Head of caudate nucleus (tissue), 42 donors: Measurements from ENCODE around the gene SGO1.
"Not testable (repeated sequence)": the region's sequence is repeated elsewhere in the genome, so short reads cannot be mapped to it uniquely, and the experiment has no call there.

ENCODE experiments used
- DNase-seq, 42 donors: peaks; one replicate each; pipeline versions ENCODE4 v3.0.0 to v3.0.0-alpha.2; 2020 to 2021; ENCODE audit warnings: mixed read lengths in 7 of 42
- intact Hi-C: fragments of 100-400 bp; cut with DNase I; formaldehyde crosslinking; loops from one replicate; pipeline ENCODE4 v1.15.0; 2022

The SGO1 gene

DNA sequence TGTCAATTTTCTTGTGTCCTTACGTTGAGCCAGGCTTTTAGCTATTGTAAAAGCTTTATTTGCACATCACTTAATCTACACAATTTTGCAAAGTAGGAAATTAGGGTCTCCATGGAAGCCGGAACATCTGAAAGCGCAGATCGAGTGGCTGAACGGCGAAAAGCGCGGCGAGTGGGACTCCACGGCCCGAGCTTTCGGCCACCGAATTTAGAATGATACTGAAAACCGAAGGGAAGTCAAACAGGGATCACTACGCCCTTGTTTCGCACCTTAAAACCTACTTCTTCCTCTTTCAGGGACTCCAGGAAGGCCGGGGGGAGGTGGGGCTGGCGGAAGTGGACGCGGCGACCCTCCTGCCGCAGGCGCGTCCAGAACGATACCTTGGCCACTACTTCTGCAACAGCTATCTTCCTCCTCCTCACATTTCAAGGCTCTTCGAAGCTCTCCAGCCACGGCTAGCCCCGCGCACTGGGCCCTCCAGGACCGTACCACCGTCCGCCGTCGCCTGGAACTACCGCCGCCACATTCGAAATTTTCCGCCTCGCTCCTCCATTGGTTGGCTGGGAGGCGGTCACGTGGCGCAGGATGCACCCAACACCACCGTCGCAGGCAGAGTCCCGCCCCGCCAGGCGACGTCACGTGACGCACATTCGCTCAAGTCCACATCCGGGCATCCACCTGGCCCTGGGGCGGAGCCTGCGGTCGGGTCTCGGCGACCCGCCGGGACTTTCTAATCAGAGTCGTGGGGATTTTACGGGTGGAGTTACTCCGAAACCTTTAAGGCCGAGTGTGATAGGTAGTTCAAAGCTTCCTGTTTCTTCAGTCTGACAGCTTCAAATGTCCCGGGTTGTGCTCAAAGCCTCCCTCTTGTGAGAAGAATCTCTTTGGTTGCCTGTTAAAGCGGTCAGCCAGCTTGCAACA, at the start of gene SGO1:
TSS of gene SGO1 (minus strand) at position 528 of the 921 bp plus-strand sequence. CDS start 2,179 bp downstream, outside the sequence.
- DNase-seq = peak; percentile 97 to 100 (median 99)

DNA sequence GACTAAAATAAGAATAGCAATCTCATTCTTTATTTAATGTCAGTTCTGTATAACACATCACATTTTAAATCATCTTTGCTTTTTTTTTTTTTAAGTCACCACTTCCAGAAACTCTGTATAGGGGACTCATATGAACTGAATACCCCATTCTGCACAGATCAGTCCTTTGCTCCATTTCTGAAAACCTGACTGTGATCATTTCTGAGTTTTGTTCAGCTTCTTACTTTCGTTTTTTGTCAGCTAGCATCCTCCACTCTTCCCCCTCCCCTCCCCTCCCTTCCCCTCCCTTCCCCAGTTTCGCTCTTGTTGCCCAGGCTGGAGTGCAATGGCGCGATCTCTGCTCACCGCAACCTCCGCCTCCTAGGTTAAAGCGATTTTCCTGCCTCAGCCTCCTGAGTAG, 49.8 kb upstream of the SGO1 start:
- no peak for DNase-seq
- intact Hi-C loops = no loop called here

More for the DNA sequence above, at the start of gene SGO1:
- intact Hi-C loops = loop anchor here (5.0 to 10.0 kb wide), 2 partner anchors 141 to 234 kb away; partner anchors contain the start of gene KAT2B

DNA sequence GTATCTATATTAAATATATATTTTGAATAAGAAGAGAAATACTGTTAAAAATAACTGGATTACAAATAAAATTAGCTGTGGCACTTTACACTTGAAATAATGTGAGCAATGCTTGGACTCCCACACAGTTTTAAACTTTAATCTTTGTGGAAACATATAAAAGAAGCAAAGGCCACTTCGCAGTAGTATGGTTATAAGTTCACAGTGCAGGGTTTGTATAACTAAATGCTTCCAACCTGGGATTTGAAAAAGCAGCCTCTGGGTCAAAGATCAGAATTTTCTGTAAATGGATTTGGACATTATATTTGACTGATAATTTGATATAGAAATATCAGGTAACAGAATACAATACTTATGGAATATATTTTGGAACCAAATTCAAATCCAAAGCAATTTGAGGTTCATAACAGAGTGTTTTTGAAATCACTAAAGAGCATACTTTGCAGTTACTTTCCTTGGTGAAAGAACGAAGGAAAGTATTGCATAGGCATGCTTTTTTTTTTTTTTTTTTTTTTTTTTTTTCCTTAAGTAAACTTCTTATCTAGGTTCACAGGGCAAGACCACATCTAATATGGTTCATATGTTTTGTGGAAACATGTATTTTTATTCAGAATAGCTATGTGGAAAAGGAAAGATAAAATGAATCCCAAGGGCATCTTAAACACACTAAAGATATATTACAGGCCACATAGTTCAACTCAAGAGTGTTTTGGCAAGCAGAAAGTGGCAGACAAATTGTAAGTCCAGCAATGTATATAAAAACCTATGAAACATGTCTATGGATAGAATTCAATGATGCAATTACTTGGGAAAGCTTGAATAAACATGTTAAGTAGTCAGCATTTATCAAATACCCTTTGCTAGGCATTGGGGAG, 47.1 kb upstream of the SGO1 start:
- intact Hi-C loops = no loop called here
- no peak for DNase-seq

DNA sequence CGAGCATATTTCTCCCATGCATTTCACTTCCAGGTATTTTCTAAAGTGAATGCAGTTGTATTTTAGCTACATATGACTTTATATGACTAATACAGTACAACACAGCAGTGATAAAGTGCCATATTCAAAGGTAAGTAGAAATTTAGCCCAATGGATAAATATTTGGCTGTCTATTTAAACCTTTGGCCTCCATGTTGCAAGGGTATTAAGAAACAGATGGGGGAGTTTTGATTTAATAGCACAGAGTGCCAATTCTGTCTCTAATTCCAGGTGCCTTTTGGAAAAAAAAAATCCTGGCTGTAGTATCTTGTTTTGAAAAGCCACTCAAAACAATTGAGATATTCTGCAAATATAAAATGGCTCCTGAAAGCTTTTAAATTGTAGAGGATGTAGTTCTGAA, 44.9 kb upstream of the SGO1 start:
- intact Hi-C loops = no loop called here
- no peak for DNase-seq

DNA sequence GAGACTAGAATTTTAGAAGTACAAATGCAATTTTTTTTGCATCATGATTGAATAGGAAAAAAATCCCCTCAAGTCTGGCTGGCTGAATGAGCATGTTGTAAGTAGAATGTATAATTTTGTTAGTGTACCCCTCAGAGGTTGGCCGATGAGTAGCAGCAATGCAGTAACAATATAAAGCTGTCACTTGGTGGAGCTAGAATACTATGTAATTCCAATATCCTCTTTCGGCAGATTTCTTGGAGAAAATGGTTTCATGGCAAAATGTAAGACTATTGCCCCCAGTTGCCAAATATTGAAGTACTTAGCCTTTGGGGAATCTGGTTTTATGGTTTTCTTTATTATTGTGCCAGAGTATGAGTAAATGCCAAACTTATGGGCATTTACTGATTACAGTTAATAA, 39.8 kb upstream of the SGO1 start:
- intact Hi-C loops = no loop called here
- peak in 8 of 42 donors; percentile 5 to 56 (median 14) for DNase-seq

DNA sequence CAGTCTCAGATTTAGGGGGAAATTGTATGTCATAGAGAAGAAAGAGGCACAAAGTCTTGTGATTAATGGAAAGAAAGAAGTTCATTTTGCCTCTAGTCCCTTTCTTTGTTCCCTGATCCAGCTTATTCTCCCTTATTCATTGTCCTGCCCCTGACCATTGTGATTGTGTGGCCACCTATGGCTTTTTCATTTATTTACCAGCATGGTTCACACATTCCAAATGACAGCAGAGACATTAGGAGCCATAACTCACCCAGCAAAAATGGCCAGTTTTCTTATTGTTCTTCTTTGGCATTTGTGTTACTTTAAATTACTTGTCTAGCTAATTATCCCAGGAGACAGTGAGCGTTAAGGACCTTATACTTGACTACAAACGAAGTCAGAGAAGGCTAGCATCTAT, 36.3 kb upstream of the SGO1 start:
- no peak for DNase-seq
- intact Hi-C loops = no loop called here

DNA sequence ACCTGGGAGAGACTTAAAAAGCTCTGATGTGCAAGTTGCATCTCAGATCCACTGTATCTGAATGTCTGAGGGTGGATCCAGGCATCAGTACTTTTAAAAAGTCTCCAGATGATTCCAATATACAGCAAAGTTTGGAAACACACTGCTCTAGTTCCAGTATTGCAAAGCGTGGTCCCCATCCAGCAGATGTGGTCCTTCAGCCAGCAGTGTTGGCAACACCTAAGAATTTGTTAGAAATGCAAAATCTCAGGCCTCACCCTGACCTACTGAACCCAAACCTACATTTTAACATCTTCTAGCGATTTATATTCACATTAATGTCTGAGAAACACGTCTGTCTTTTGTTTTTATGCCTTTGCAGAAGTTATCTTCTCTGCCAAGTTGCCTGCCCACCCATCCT, 32.2 kb upstream of the SGO1 start:
- no peak for DNase-seq
- intact Hi-C loops = no loop called here

DNA sequence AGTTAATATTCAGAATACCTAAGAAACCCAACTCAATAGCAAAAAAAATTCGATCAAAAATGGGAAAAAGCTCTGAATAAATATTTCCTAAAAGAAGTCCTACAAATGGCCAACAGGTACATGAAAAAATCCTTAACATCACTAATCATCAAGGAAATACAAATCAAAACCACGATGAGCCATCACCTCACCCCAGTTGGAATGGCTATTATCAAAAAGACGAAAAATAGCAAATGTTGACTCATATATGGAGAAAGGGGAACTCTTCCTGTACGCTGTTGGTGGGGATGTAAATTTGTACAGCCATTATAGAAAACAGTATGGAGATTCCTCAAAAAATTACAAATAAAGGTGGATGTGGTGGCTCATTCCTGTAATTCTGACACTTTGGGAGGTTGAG, 29.6 kb upstream of the SGO1 start:
- DNase-seq = no peak
- intact Hi-C loops = no loop called here

DNA sequence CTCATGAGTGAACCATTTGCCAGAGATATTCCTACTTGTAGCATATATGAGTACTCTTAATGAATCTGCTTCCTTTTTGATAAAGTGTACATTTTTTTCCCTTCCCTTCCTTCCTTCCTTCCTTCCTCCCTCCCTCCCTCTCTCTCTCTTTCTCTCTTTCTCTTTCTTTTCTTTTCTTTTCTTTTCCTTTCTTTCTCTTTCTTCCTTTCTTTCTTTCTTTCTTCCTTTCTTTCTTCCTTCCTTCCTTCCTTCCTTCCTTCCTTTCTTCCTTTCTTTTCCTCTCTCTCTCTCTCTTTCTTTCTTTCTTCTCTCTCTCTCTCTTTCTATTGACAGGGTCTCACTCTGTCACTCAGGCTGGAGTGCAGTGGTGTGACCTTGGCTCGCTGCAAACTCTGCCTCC, 27.5 kb upstream of the SGO1 start:
- DNase-seq, intact Hi-C loops: not testable (repeated sequence)

DNA sequence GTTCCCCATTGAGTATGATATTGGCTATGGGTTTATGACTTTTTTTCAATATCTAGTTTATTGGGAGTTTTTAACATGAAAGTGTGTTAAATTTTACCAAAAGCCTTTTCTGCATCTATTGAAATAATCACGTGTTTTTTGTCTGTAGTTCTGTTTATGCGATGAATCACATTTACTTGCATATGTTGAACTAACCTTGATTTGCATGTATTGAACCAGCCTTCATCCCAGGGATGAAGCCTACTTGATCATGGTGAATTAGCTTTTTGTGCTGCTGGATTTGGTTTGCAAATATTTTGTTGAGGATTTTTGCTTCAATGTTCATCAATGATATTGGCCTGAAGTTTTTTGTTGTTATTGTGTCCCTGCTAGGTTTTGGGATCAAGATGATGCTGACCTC, 21.9 kb upstream of the SGO1 start:
- DNase-seq, intact Hi-C loops: not testable (repeated sequence)

DNA sequence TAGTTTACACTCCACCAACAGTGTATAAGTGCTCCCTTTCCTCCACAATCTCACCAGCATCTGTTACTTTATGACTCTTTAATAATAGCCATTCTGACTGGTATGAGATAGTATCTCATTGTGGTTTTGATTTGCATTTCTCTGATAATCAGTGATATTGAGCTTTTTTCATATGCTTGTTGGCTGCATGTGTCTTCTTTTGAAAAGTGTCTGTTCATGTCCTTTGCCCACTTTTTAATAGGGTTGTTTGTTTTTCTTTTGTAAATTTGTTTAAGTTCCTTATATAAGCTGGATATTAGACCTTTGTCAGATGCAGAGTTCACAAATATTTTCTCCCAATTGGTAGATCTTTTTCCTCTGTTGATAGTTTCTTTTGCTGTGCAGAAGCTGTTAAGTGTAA, 19.9 kb upstream of the SGO1 start:
- intact Hi-C loops, DNase-seq: not testable (repeated sequence)

DNA sequence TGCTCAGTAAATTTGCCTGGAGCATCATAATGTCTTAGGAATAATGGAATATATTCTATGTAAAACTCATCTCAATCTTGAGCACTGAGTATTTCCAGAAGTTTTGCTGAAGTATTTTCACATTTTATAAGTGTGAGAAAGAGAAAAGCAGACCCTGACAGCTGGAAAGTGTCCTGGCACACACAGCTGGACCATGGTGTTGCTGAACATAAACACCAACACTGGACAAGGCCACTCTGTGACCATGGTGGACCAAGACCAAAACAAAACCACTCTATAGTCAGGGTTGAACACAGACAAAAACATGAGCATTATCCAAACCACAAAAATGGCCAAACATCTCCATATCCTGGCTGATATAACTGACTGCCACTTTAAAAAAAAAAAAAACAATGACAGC, 15.1 kb upstream of the SGO1 start:
- DNase-seq = no peak
- intact Hi-C loops = no loop called here

DNA sequence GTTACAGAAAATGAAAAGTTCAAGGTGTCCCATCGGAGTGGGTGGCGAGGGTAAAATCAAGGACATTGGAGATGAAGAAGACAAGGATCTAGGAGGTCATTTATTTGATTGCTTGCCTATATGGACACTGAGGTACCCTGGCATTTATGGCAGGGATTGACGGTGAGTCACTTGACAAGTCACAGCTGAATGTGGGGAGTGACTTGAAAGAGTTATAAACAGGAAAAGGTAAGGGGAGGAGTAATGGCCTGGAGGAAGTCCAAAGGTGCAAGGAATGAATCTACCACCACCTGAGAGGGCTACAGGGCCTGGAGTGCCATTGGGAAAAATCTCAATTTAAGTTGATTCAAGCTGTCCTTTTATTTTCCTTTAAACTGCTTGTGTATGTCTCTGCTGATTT, 11.8 kb upstream of the SGO1 start:
- no peak for DNase-seq
- intact Hi-C loops = no loop called here

DNA sequence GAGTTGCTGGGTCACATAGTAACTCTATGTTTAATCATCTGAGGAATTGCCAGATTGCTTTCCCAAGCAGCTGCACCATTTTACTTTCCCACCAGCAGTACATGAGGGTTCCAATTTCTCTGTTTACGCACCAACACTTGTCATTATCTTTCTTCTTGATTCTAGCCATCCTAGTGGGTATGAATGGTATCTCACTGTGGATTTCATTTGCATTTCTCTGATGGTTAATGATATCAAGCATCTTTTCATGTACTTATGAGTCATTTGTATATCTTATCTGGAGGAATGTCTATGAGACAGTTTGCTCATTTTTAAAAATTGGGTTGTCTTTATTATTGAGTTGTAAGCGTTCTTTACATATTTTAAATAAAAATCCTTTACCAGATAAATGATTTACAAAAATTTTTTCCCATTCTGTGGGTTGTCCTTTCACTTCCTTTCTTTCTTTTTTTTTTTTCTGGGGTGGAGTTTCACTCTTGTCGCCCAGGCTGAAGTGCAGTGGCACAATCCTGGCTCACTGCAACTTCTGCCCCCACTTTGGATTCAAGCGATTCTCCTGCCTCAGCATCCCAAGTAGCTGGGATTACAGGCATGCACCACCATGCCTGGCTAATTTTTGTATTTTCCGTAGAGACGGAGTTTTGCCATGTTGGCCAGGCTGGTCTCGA, 8.9 kb upstream of the SGO1 start:
- no peak for DNase-seq

DNA sequence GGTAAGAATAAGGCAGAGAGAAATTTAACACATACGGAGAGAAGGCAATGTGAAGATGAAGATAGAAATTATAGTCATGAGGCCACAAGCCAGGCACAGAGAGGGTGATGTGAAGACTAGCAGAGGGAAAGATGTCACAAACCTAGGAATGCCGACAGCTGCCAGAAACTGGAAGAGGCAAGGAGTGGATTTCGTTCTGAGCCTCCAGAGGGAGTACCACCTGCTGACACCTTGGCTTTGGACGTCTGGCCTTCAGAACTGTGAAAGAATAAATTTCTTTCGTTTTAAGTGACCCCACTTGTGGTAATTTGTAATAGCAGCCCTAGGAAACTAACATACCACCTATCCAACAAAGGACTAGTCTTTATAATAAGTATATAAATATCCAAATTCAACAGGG, 5.0 kb upstream of the SGO1 start:
- intact Hi-C loops = no loop called here
- DNase-seq = no peak

More for the DNA sequence above, 8.9 kb upstream of the SGO1 start:
- intact Hi-C loops = no loop called here

DNA sequence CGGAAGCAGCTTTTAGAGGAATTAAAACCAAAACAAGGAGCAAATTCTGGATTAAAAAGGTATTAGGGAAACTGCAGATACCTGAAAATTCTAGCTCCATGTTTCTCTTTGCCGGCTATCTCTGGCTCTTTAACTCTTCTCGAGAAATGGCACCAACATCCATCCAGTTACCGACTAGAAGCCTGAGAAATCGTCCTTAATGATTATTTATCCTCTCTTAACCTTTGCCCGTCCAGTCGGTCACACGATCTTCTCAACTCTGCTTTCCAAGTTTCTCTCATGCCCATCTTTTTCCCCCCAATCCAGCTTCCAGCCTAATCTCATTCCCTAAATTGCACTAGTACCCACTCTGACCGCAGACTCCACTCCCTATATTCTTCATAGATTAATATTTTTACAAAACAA, 596 bp upstream of the SGO1 start:
- peak in 8 of 42 donors; percentile 3 to 18 (median 10) for DNase-seq
- intact Hi-C loops = loop anchor here (5.0 to 10.0 kb wide), 2 partner anchors 142 to 234 kb away; partner anchors contain the start of gene KAT2B

DNA sequence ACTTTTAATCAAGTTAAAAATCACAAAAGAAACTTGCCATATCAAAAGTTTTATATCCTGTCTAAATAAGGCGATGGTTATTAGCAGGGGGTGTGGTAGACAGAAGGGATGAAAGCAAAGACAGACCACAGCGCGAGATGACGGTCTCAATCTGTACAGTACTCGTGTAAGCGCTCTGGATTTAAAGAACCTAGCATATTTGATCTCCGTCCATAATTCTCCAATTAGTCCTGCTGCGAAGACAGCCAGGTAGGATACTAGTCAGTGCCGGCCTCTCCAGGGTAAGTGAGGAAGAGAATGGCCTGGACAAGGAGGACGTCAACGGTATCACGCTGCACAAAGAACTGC, 701 bp downstream of the SGO1 start:
- no peak for DNase-seq
- intact Hi-C loops = loop anchor here (5.0 to 10.0 kb wide), 2 partner anchors 141 to 233 kb away; partner anchors contain the start of gene KAT2B

DNA sequence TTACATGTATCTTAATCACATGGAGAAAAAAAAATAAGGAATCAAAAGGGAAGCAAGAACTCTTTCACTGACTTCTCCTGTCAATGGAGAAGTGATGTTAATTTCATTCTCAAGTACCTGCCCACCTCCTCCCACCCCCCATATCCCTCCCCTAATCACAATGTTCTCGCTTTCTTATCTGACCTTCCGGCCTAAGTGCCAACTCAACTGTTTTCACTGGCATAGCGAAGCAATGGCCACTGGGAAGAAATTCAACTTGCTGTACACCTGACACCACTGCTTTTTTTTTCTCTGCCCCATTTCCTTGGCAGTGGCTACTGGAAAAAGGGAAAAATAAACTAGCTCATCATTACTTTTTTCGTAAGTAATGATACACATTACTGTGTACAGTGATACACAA, 3.8 kb downstream of the SGO1 start:
- intact Hi-C loops = loop anchor here (10.0 kb wide), 1 partner anchor 137 kb away; the partner anchor contains the start of gene KAT2B

DNA sequence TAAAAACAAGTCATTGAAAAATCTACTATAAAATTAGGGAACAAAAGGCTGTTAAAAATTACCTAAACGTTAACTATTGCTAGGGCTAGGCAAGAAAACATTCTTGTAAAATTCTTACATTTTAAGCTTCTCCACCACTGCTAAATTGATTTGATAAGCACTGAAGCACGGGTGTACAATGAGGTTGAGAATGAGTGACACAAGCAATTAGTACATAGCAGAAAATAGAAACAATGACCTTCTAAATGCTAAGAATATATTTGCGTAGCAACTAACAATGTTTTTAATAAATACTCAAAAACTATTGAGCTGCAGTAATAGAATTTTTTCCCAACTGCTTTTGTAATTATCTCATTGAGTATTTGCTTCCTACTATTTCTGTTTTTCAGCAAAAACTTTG, 4.7 kb downstream of the SGO1 start:
- intact Hi-C loops = loop anchor here (10.0 kb wide), 1 partner anchor 136 kb away; the partner anchor contains the start of gene KAT2B
- no peak for DNase-seq

More for the DNA sequence above, 3.8 kb downstream of the SGO1 start:
- no peak for DNase-seq
